Mesothelial cell of epicardium (in vitro differentiated cells): ENCODE measurements around the gene CA12. TPM values are rescaled to one million over a fixed set of nuclear protein-coding genes. Genes with fewer than 3 reads are reported as not detected.

Experiments
- DNase-seq, 2 experiments: peaks; one replicate each; pipeline ENCODE4 v3.0.0; 2021; ENCODE audit warnings: low spot score in 2 of 2; ENCODE audit not compliant: unreplicated experiment in 2 of 2
- H3K27ac Mint-ChIP-seq: 2 replicates; pipeline ENCODE4 v1.8.0; 2021; ENCODE audit warnings: mixed read lengths
- H3K27me3 Mint-ChIP-seq: 2 replicates; pipeline ENCODE4 v1.8.0; 2021; ENCODE audit warnings: low read depth, mixed read lengths
- H3K36me3 Mint-ChIP-seq: 2 replicates; pipeline ENCODE4 v1.8.0; 2021; ENCODE audit warnings: mixed read lengths
- H3K4me1 Mint-ChIP-seq: 2 replicates; pipeline ENCODE4 v1.8.0; 2021; ENCODE audit warnings: mixed read lengths
- H3K4me3 Mint-ChIP-seq: 2 replicates; pipeline ENCODE4 v1.8.0; 2021; ENCODE audit warnings: mild to moderate bottlenecking, moderate library complexity, mixed read lengths
- H3K9me3 Mint-ChIP-seq: 2 replicates; pipeline ENCODE4 v1.8.0; 2021; ENCODE audit warnings: mixed read lengths
- total RNA-seq: library from RNA; stranded (reverse); gene quantifications from 3 replicates; pipeline ENCODE4 v1.2.1, GENCODE V29; 2021
- TF ChIP-seq, protein P1 (sequence below): fragments of 200-600 bp; sonication (generic); IDR thresholded peaks from one replicate; pipeline ENCODE4 v1.5.0; 2021; ENCODE audit warnings: antibody characterized with exemption; ENCODE audit not compliant: unreplicated experiment

The CA12 gene
- total RNA-seq, 1 donor from 2014 or later: 1.6 TPM

DNA sequence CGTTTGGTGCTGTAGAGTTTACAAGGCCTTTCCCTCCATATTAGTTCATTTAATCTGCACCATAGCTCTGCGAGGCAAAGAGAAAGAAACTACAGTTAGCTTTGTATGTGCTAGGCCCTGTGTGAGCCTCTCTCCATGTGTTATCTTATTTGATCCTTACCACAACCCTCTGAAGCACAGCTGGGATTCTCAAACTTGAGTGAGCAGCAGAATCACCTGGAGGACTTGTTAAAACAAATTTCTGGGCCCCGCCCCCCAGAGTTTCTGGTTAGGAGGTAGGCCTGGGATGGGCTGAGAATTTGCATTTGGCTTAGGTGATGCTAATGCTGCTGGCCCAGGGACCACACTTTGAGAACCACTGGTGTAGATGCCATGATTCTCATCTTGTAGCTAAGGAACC, 12.3 kb downstream of the CA12 start:
- no peaks in the 10 kb centered on the region for H3K27me3 Mint-ChIP-seq
- DNase-seq: no peak
- H3K36me3 Mint-ChIP-seq: no peaks in the 10 kb centered on the region
- no peak overlapping the region for H3K4me3 Mint-ChIP-seq
- no peaks in the 10 kb centered on the region for H3K9me3 Mint-ChIP-seq
- peaks cover 6% of the 10 kb centered on the region for H3K4me1 Mint-ChIP-seq
- H3K27ac Mint-ChIP-seq: no peak overlapping the region
- TF ChIP-seq, protein P1, sequence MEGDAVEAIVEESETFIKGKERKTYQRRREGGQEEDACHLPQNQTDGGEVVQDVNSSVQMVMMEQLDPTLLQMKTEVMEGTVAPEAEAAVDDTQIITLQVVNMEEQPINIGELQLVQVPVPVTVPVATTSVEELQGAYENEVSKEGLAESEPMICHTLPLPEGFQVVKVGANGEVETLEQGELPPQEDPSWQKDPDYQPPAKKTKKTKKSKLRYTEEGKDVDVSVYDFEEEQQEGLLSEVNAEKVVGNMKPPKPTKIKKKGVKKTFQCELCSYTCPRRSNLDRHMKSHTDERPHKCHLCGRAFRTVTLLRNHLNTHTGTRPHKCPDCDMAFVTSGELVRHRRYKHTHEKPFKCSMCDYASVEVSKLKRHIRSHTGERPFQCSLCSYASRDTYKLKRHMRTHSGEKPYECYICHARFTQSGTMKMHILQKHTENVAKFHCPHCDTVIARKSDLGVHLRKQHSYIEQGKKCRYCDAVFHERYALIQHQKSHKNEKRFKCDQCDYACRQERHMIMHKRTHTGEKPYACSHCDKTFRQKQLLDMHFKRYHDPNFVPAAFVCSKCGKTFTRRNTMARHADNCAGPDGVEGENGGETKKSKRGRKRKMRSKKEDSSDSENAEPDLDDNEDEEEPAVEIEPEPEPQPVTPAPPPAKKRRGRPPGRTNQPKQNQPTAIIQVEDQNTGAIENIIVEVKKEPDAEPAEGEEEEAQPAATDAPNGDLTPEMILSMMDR: no peak

DNA sequence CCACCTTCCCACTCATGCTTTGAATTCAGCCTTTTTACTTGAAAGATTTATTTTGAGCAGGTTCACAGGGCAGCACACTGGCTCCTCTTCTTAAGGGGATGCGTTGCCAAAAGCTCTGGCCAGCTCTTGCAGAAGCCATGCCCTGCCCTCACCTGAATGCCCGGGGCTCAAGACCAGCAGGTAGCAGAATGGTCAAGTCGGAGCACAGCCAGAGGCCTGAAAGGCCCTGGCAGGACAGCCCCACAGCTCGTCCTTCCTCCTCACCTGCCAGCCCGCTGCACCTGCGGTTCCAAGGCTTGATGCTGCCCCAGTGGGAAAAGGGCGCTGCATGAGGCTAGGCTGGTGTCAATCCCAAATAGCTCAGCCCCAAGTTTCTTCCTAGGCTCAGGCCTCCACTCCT, 13.1 kb downstream of the CA12 start:
- no peak overlapping the region for H3K4me3 Mint-ChIP-seq
- no peaks in the 10 kb centered on the region for H3K27me3 Mint-ChIP-seq
- H3K36me3 Mint-ChIP-seq: no peaks in the 10 kb centered on the region
- DNase-seq: no peak
- peaks cover 6% of the 10 kb centered on the region for H3K4me1 Mint-ChIP-seq
- TF ChIP-seq, protein P1: no peak
- H3K27ac Mint-ChIP-seq: no peak overlapping the region
- H3K9me3 Mint-ChIP-seq: no peaks in the 10 kb centered on the region

DNA sequence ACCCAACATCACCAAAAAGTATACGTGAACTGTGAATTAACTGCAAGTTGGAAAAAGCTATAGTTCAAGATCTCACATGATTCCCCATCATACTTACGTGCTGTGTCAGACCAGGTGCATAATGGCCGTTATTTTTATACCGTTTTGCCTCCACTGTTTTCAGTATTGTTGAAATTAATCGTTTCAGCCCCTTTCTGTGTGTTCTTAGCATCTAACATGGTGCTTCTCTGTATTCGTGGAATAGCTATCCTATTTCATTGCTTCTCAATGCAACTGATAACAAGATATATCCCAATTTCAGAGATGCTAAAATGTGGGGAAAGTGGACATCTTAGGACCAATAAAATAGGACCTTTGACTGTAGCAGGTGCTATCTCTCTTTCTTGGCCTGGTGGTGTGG, 13.7 kb downstream of the CA12 start:
- Mint-ChIP-seq H3K36me3 (no peaks in the 10 kb centered on the region), H3K27ac (no peak overlapping the region), H3K4me1 (peaks cover 8% of the 10 kb centered on the region), H3K4me3 (no peak overlapping the region), H3K9me3 (no peaks in the 10 kb centered on the region), H3K27me3 (no peaks in the 10 kb centered on the region)
- DNase-seq: no peak
- TF ChIP-seq, protein P1: no peak

DNA sequence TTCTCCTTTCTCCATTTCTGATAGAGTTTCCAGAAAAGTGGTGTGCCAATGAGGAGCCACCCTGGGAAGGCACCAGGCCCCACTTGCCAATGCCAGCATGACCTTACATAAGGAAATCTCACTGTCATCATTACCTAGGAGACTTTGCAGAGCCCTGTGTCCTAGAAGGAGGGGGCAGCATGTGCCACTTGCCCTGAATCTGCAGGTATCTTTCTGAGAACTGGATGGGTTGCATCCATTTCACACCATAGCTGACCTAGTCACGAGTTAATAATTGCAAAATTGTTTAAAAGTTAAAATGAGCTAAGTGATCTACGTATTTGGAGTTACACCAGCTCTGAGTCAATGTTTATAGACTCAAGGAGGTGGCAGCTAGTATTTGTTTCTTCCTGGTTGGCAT, 14.3 kb downstream of the CA12 start:
- Mint-ChIP-seq H3K36me3 (no peaks in the 10 kb centered on the region), H3K9me3 (no peaks in the 10 kb centered on the region), H3K4me1 (peaks cover 9% of the 10 kb centered on the region), H3K4me3 (no peak overlapping the region), H3K27me3 (no peaks in the 10 kb centered on the region), H3K27ac (no peak overlapping the region)
- DNase-seq: no peak
- TF ChIP-seq, protein P1: no peak

DNA sequence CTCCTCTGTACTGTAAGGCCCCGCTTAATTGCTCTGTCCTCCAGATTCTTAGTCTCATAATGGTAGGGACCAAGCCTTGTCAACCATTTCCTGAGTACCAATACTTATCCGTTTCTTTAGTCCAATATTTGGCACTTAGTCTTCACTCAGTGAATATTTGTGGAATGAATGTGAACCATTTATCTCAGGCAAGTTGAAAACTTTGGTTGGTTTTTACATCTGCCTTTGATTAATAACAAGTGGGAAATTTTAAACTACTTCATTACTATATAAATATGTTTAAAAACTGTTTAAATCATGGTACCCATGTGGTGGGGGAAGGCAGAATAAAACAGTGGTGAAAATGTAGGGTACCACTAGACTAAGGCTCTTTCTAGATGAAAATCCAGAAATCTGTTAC, 15.2 kb downstream of the CA12 start:
- H3K4me1 Mint-ChIP-seq: peaks cover 9% of the 10 kb centered on the region
- TF ChIP-seq, protein P1: no peak
- H3K4me3 Mint-ChIP-seq: no peak overlapping the region
- no peak for DNase-seq
- no peak overlapping the region for H3K27ac Mint-ChIP-seq
- H3K36me3 Mint-ChIP-seq: no peaks in the 10 kb centered on the region
- H3K9me3 Mint-ChIP-seq: no peaks in the 10 kb centered on the region
- H3K27me3 Mint-ChIP-seq: peaks cover 4% of the 10 kb centered on the region

DNA sequence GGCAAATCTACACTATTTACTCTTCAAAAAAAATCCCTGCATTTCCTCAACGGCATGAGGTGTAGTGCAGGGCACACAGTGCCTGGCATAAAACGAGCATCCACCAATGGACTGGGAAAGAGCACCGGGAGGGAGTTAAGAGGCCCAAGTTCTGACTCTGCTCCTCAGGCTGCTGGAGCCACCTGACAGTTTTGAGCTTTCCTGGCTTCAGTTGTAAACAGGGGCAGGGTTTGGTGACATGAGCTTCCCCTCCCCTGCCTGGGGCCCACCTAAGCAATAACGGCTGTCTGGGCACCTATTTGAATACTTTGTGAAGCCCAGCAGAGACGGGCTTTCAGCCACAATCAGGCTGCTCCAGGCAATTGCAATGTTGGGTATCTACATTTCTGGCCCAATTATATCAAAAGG, 16.4 kb downstream of the CA12 start:
- DNase-seq: no peak
- TF ChIP-seq, protein P1: no peak
- H3K4me1 Mint-ChIP-seq: peaks cover 5% of the 10 kb centered on the region
- no peak overlapping the region for H3K4me3 Mint-ChIP-seq
- peaks cover 5% of the 10 kb centered on the region for H3K27me3 Mint-ChIP-seq
- H3K9me3 Mint-ChIP-seq: no peaks in the 10 kb centered on the region
- no peak overlapping the region for H3K27ac Mint-ChIP-seq
- H3K36me3 Mint-ChIP-seq: no peaks in the 10 kb centered on the region
